NCI-H1417 treated with DMSO at 0.1 percent for 48 hours (cell line): ENCODE data around the gene CHD5.

Experiments used
- DNase-seq: peaks from one replicate; lab custom pipeline; 2025; lab: John Stamatoyannopoulos, UW

The CHD5 gene

DNA sequence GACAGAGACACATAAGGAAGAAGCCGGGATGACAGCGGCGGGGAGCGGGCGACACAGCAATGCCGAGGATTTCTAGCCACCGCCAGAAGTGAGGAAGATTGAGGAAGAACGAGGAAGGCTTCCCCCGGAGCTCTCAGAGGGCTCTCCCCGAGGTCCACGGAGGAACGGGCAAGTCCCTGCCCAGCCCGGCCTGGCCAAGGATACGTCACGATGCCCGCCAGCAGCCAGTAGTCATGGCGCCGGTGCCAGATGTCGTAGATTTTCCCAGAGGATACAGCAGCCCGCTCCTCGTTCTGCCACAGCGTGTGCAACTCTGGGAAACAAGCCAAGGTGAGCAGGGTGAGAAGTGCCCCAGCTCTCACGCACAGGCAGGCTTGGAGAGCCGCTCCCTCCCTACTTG, 68.5 kb downstream of the CHD5 start:
- DNase-seq = no peak

DNA sequence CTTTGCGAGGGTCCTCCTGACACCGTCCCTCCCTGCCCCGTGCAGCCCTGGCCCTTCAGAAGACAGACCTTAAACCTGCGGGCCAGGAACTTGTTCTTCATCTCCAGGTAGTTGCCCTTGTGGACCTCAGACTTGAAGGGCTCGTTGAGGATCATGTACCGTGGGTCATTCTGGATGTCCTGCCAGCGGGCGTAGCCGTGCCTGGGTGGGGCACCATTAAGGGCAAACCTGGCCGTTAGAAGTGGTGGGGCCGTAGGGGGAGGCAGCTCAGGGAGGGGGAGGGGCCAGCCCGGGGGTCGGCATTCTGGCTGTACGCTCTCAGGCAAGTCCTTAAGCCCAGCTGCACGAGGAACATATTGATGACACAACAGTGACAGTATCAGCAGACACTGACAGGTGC, 69.8 kb downstream of the CHD5 start:
- DNase-seq = no peak

DNA sequence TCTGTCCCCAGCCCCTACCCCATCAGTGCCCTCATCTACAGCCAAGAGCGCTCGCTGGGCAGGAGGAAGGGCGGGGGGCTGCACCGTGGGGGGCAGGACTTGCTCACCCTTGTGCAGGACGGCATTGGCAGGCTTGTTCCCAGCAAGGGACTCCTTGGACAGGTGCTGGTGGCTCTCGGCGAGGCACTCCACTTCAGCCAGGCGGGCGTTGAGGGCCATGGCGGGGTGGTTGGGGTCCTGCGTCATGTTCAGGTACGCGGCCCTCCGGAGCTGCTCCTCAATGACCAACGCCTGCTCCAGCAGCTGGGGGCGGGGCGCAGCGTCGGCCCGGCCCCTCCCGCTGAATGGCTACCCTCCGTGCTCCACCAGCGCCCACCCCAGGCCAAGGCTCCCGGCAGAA, 70.4 kb downstream of the CHD5 start:
- DNase-seq = no peak

DNA sequence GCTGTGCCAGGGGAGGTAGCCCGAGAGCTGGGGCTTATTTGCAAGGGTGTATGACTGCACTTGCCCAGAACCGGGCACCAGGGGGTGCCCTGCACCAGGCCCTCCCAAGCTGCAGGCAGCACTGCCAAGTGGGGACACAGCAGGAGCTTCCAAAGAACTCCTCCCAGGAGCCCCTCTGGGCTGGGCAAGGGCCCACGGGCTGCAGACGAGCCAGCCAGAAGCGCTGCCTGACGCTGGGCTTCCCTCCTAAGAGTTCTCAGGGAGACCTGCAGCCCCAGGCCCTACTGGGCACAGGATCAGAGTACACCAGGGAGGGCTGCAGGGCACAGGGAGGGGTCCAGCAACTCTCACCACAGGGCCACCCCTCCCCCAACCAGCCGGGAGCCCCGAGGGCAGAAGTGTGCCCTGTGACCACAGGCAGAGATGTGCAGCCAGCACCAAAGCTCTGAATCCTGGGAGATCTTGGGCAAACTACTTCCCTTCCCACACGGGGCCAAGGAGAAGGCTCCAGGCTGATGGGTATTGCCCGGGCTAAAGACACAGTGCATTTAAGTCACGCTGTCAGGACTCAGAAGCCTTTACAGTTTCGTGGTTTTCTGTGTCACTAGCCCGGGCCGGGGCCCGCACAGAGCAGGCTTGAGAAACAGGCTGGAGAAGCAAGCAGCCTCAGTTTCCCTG, 71.0 kb downstream of the CHD5 start:
- DNase-seq = no peak

DNA sequence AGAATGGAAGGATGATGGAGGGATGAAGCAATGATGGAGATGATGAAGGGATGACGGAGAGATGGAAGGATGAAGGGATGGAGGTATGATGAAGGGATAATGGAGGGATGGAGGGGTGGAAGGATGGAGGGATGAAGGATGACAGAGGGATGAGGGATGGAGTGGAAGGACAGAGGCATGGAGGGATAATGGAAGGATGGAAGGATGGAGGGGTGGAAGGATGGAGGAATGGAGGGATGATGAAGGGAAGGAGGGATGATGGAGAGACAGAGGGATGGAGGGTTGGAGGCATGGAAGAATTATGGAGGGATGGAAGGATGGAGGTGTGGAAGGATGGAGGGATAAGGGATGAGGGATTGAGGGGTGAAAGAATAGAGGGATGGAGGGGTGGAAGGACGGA, 71.6 kb downstream of the CHD5 start:
- no peak for DNase-seq

DNA sequence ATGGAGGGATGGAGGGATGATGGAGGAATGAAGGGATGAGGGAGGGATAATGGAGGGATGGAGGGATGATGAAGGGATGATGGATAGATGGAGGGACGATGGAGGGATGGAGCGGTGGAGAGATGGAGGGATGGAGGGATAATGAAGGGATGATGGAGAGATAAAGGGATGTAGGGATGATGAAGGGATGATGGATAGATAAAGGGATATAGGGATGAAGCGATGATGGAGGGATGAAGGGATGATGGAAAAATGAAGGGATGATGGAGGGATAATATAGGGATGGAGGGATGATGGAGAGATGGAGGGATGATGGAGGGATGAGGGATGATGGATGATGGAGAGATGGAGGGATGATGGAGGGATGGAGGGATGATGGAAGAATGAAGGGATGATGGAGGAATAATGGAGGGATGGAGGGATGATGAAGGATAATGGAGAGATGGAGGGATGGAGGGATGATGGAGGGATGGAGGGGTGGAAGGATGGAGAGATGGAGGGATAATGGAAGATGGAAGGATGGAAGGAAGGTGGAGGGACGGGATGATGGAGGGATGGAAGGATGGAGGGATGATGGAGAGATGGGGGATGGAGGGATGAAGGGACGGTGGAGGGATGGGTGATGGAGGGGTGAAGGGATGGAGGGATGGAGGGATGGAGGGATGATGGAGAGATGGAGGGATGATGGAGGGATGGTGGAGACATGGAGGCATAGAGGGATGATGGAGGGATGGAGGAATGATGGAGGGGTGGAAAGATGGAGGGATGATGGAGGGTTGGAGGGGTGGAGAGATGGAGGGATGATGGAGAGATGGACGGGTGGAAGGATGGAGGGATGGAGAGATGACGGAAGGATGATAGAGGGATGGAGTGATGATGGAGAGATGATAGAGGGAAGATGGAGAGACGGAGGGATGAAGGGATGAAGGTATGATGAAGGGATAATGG, 72.4 kb downstream of the CHD5 start:
- no peak for DNase-seq

- DNase-seq = no peak
These were observed 73.1 kb downstream of the CHD5 start for GRCh38 chr1:6106977-6107376.

DNA sequence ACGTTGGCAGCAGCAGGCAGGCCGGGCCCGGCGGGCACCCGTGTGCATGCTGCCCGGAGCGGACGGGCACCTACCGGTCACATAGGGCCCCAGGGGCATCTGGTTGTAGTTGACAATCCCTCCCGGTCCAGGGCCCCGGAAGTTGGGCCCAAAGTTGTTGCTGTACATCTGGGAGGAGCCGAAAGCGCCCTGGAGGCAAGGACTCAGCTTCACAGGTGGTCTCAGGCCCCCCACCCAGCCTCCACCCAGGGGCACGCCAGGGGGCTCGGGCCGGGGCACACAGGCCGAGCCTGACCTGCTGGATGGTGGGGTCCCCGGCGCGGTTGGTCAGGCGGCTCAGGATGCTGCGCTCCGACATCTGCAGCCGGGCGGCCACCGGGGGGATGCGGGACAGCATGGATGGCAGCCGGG, 73.8 kb downstream of the CHD5 start:
- no peak for DNase-seq

DNA sequence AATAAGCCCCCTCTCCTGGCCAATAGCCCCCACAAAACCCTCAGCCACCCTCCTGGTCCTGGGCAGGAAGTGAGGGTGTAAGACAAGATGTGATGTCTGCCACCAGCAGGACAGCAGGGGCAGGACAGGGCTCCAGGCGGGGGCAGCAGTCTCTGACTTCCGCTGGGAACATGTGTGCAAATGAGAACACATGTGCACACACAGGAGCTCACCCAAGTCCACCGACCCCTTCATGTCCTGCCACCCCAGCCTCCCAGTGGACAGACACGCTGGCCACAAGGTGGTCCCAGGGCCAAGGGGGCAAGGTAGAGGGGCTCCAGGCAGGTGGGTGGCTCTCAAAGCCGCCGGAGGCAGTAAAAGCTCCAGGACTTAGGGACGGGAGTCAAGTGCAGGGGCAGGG, 74.4 kb downstream of the CHD5 start:
- no peak for DNase-seq

- no peak for DNase-seq
These were observed 74.9 kb downstream of the CHD5 start for GRCh38 chr1:6105218-6105679.

DNA sequence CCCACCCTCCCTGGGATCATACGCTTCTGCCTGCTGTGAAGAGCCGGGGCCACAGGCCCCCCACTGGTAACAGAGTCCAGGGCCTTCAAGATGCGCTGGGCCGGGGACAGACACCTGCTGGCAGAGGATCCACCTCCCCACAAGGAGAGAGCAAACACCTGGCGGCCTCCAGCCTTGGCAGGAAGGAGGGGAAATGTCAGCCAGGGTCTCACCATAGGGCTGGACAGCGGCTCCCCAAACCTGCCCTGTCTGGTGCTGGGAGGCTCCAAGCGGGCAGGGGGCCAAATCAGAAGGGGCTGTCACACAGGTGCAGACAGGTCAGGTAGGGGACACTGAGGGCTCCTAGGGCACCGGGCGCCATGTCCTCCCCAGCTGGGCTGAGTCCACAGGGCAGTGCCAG, 75.5 kb downstream of the CHD5 start:
- DNase-seq = no peak

DNA sequence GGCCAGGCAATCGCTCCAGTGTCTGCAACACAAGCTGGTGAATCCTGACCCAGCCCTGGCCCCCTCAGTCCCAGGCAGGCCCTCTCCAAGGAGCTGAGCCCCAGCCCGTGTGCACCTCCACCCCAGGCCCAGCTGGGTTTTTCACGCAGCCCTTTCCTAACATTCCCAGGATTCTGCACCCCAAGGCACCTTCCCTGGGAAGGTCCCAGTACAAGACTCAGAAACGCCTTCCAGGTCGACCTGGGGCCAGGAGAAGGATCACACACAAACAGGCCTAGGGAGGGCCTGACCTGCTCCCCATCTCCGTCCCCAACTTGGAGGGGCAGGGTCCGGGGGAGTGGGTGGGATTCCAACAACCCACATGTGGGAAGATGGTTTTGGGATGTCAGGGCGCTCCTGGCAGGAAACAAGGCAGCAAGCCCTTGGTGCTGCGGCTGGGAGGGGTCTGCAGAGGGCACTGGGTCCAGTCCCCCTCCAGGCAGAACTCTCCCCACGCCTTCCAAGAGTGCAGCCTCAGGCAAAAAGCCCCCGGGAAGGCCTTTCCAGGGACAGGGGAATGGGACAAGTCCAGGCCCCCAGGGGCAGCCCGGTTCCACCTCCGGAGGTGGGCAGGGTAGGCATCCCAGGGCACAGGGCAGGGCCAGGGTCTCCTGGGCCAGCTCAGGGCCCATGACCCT, 76.1 kb downstream of the CHD5 start:
- no peak for DNase-seq

DNA sequence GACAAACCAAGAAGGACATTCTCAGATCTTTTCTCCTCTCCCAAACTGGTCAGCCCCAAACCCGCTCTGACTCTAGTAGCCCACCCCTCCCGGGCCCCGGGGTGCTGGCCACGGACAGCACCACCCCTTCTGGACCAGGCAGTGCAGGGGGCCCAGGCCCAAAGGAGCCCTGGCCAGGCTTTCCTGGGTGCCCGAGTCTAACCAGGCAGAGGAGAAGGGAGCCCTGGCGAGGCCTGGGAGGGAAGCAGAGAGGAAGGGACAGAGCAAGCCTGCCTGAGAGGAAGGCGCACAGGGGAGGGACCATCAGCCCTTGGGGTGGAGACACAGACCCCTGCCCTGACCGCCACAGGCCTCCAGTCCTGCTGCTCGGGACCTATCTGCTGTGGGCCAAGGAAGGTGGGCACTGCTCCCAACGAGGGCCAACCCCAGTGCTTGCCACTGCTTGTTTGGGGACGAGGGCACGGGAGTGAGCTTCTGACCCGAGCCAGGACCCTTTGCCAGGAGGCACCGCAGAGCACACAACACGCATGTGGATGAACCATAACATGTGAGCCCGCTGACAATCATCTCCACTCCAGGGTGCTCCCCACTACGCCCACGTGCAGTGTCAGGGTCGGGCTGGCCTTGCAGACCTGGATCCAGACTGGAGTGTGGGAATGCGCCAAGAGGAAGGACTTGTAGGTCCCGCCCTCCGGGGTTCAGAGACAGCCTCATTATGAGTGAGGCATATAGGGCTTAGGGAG, 76.8 kb downstream of the CHD5 start:
- DNase-seq = no peak

- no peak for DNase-seq
These were observed 77.6 kb downstream of the CHD5 start for GRCh38 chr1:6102532-6102845.

DNA sequence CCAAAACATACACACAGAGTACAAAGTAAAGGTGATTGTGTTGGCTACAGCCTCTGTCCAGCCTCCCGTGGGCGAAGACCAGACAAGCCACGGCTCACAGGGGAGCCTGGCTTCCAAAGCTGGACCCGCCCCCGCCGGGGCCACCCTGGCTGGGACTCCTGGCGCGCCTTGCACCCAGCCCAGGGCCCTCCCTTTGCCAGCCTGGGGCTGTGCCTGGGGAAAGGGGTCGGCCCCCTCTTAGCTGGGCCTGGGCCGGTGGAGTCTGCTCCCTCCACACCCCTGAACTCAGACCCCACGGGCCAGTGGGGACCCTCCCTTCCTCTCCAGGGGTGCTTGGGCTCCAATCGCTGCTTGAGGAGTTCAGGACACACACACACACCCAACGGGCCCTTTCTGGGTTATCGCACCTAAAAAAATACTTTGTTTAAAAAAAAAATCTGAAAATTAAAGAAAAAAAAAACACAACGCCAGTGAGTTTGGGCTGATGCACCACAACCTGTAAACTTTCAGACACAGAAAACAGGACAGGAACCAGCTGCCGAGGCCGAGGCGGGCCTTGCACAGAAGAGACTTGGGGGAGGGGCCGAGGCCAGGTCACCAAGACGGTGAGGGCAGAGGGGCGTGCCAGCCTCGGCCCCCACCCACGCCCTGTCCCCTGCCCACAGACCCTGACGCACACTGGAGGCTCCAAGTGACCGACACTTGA, 78.1 kb downstream of the CHD5 start:
- no peak for DNase-seq

DNA sequence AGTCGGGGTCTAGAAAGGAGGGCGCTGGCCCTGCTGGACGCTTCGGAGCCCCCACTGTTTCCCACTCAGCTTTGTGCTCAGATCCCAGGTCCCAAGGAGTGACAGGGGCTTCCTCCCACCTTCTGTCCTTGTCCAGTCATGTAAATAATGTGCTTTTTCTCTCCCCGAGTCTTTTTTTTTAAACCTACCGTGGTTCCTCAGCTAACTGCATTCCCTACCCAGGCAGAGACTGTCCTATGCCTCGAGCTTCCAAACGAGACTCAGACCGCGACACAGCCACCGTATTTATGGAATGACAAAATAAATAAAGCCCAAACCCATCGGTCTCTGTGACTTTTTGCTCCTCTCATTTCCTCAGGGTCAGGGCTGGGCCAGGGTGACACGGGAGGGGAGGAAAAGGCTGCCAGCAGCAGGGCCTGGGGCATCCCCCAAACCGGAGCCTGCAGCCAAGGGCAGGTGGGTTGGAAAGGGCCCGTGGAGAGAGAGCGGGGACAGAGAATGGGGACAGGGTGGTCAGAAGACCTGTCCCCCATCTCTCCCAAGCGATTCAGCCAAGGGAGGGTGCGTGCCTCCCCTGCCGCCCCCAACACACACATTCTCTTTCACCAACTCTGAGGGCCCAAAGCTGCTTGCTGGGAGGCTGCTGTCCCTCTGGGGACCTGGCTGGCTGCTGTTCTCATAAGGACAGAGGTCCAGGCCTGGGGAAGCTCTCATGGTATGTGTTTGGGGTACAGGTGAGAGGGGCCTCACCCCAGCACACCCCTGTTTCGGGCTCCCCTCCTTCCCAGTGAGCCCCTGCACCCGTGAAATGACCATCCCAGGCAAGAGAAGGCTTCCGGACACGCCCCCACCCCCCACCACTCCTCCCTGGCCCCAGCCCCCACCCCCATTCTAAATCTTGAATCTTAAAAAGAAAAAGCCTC, 79.0 kb downstream of the CHD5 start:
- DNase-seq = no peak

DNA sequence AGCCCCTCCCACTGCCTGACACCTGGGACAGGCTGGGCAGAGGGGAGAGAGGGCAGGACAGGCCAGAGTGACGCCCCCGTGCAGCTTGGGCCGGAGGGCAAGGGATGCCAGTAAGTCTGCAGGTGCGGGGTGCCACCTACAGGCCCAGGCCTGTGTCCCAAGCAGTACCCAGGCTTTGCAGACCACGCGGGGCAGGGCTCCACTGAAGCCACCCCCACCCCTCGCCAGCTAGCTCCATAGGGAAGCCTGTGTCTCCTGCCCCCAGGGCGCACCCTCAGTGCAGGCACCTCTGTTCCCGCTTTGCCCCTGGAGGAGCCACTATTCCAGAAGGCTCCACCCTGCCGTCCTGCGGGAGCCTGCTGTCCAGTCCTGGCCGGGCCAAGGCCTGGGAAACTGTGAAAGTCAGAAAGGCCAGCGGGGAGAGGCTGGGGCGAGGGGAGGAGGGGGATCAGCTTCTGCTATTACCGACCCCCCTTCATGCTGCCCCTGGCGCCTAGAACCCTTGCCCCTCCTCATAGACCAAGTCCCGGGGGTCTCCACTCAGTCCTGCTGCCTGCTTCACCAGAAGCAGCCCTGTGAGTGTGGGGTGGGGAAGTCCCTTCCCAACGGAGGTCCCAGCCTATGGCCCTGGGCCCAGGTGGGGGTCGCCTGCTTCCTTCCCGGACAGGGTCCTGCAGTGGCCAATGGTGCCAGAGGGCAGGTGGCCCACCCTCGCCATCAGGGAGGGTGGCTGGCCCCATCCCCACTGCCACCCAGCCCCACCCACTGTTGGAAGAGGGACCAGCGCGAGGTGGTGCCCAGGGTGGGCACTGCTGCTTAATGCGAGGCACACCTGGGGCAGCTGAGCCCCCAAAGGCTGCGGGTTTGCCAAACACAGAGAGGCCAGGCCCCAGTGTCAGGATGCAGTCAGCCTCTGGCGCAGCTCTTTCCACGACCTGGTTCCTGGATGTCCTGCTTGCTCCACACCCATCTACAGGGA, 80.0 kb downstream of the CHD5 start:
- DNase-seq = no peak

GRCh38 chr1:6099297-6099696, 80.8 kb downstream of the CHD5 start:
- DNase-seq = no peak
